Measurements from ENCODE around the gene SNRNP48. TPM values are rescaled to one million over a fixed set of nuclear protein-coding genes. Genes with fewer than 3 reads are reported as not detected.

The SNRNP48 gene
- polyA plus RNA-seq, 3 donors, result 5.1 to 6.0 (median 5.9) TPM

DNA sequence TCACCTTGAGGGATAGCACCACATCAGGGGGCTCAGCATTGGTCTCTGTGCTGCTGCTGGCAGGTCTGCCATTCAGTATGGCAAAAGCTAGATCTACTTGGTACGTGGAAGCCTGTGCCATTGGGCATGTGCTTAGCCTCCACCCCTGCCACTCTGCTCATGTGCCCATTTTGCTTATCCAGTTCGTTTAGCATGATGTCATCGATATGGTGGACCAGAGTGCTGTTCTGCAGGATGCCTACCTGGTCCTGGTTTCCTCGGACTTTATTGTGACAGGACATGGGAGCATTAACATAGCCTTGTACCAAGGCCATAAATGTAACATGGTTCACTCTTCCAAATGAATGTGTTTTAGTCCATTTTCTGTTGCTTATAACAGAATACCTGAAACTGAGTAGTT, 68.5 kb downstream of the SNRNP48 start:
- Mint-ChIP-seq H3K9me3 (peaks cover 0 to 3% (median 0%) of the 10 kb centered on the region in 7 donors), H3K4me1 (no peaks in the 10 kb centered on the region), H3K36me3 (no peaks in the 10 kb centered on the region), H3K4me3 (no peak overlapping the region), H3K27ac (no peak overlapping the region), H3K27me3 (ENCODE audit: low read depth in 3 of 3) (peaks cover 0 to 6% (median 2%) of the 10 kb centered on the region in 3 donors)
- no peaks in the 10 kb centered on the region for H3K9me3 ChIP-seq (replicated peaks in 1 of 2; ENCODE audit: control insufficient read depth in 1 of 2, insufficient read depth in 1 of 2, low read length in 2 of 2)
- H3K79me2 ChIP-seq (ENCODE audit: insufficient read depth, low read length), result no peaks in the 10 kb centered on the region
- H3K4me3 ChIP-seq (replicated peaks in 1 of 3; ENCODE audit: low read depth in 2 of 3, low read length in 3 of 3), result no peak overlapping the region
- H2AFZ ChIP-seq (ENCODE audit: insufficient read depth, low read depth, low read length, poor library complexity, severe bottlenecking), result no peak overlapping the region
- no peaks in the 10 kb centered on the region for H3K36me3 ChIP-seq (replicated peaks in 1 of 2; ENCODE audit: control insufficient read depth in 1 of 2, insufficient read depth in 2 of 2, low read length in 2 of 2)
- intact Hi-C loops (cut with micrococcal nuclease), result no loop called here
- H3K4me1 ChIP-seq (ENCODE audit: control insufficient read depth in 1 of 2, insufficient read depth in 2 of 2, low read length in 2 of 2), result no peaks in the 10 kb centered on the region
- H3K9ac ChIP-seq (ENCODE audit: insufficient read depth, low read length, poor library complexity, severe bottlenecking), result no peak overlapping the region
- H3K4me2 ChIP-seq (replicated peaks; ENCODE audit: extremely low read depth, low read length, poor library complexity, severe bottlenecking), result no peak overlapping the region
- no peak for DNase-seq
- H4K20me1 ChIP-seq (ENCODE audit: insufficient read depth, low read length), result no peaks in the 10 kb centered on the region
- 100% methylated on average over 4 of the region's 4 CpGs for WGBS (ENCODE audit: insufficient coverage)
- H3K27me3 ChIP-seq (ENCODE audit: control insufficient read depth in 2 of 2, insufficient read depth in 2 of 2, low read length in 2 of 2), result peaks cover 0 to 2% of the 10 kb centered on the region in 2 donors
- TF ChIP-seq, protein P1, sequence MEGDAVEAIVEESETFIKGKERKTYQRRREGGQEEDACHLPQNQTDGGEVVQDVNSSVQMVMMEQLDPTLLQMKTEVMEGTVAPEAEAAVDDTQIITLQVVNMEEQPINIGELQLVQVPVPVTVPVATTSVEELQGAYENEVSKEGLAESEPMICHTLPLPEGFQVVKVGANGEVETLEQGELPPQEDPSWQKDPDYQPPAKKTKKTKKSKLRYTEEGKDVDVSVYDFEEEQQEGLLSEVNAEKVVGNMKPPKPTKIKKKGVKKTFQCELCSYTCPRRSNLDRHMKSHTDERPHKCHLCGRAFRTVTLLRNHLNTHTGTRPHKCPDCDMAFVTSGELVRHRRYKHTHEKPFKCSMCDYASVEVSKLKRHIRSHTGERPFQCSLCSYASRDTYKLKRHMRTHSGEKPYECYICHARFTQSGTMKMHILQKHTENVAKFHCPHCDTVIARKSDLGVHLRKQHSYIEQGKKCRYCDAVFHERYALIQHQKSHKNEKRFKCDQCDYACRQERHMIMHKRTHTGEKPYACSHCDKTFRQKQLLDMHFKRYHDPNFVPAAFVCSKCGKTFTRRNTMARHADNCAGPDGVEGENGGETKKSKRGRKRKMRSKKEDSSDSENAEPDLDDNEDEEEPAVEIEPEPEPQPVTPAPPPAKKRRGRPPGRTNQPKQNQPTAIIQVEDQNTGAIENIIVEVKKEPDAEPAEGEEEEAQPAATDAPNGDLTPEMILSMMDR (IDR thresholded peaks at IDR 0.05), result no peak
- H3K27ac ChIP-seq (ENCODE audit: low read depth in 1 of 2, low read length in 2 of 2), result no peak overlapping the region

DNA sequence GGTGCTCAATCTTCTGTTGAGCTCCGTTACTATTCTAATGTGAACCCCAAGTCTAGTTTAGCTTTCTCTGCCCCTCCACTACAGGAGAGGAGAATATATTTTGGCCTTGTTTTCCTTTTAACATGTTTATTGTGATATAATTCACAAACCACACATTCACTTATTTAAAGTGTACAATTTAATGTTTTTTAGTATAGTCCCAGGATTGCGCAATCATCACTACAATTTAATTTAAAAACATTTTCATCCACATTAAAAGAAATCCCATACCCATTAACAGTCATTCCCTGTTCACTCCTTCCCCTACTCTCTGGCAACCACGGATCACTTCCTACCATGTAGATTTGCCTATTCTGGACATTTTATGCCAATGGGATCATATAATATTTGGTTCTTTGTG, 71.4 kb downstream of the SNRNP48 start:
- Histone ChIP-seq H3K36me3 (replicated peaks in 1 of 2; ENCODE audit: control insufficient read depth in 1 of 2, insufficient read depth in 2 of 2, low read length in 2 of 2) (no peaks in the 10 kb centered on the region), H2AFZ (ENCODE audit: insufficient read depth, low read depth, low read length, poor library complexity, severe bottlenecking) (no peak overlapping the region), H3K4me2 (replicated peaks; ENCODE audit: extremely low read depth, low read length, poor library complexity, severe bottlenecking) (no peak overlapping the region), H3K4me3 (replicated peaks in 1 of 3; ENCODE audit: low read depth in 2 of 3, low read length in 3 of 3) (no peak overlapping the region), H3K27ac (ENCODE audit: low read depth in 1 of 2, low read length in 2 of 2) (no peak overlapping the region), H3K9ac (ENCODE audit: insufficient read depth, low read length, poor library complexity, severe bottlenecking) (no peak overlapping the region), H3K4me1 (ENCODE audit: control insufficient read depth in 1 of 2, insufficient read depth in 2 of 2, low read length in 2 of 2) (no peaks in the 10 kb centered on the region), H3K9me3 (replicated peaks in 1 of 2; ENCODE audit: control insufficient read depth in 1 of 2, insufficient read depth in 1 of 2, low read length in 2 of 2) (no peaks in the 10 kb centered on the region), H4K20me1 (ENCODE audit: insufficient read depth, low read length) (no peaks in the 10 kb centered on the region), H3K79me2 (ENCODE audit: insufficient read depth, low read length) (no peaks in the 10 kb centered on the region), H3K27me3 (ENCODE audit: control insufficient read depth in 2 of 2, insufficient read depth in 2 of 2, low read length in 2 of 2) (peaks cover 0 to 2% of the 10 kb centered on the region in 2 donors)
- Mint-ChIP-seq H3K27me3 (ENCODE audit: low read depth in 3 of 3) (peaks cover 0 to 6% (median 2%) of the 10 kb centered on the region in 3 donors), H3K27ac (no peak overlapping the region), H3K9me3 (peaks cover 0 to 3% (median 0%) of the 10 kb centered on the region in 7 donors), H3K4me3 (no peak overlapping the region), H3K4me1 (no peaks in the 10 kb centered on the region), H3K36me3 (no peaks in the 10 kb centered on the region)
- DNase-seq, result no peak
- intact Hi-C loops (cut with micrococcal nuclease), result no loop called here
- TF ChIP-seq, protein P1 (IDR thresholded peaks at IDR 0.05), result no peak
- 20% methylated on average over 1 of the region's 3 CpGs for WGBS (ENCODE audit: insufficient coverage)

Other genes with a start within 250 kb of the SNRNP48 start
- gene CAGE1, start 200.5 kb upstream of the SNRNP48 start, polyA plus RNA-seq, result not detected
- 10 to 100 TPM in 1 of 3 donors, 1 to 10 TPM in 2; 7.7 to 14.6 (median 8.8) TPM for gene RIOK1, start 200.4 kb upstream of the SNRNP48 start, polyA plus RNA-seq
- gene DSP, start 48.5 kb upstream of the SNRNP48 start, polyA plus RNA-seq, result not detected
- not detected for gene BMP6, start 135.9 kb downstream of the SNRNP48 start, polyA plus RNA-seq